NCI-H1930 (cell line): ENCODE data around the gene NAT9.

Experiments used
- DNase-seq, 2 experiments: peaks; one replicate each; lab custom pipeline; 2025; lab: John Stamatoyannopoulos, UW

Gene NAT9

GRCh38 chr17:74805591-74805991, 29.4 kb upstream of the NAT9 start:
- no peak for DNase-seq

- DNase-seq, result no peak
Observed at GRCh38 chr17:74804683-74805082, 28.5 kb upstream of the NAT9 start.

- no peak for DNase-seq
Observed at GRCh38 chr17:74803971-74804370, 27.8 kb upstream of the NAT9 start.

- no peak for DNase-seq
Observed at GRCh38 chr17:74803388-74803930, 27.3 kb upstream of the NAT9 start.

GRCh38 chr17:74801896-74802295, 25.8 kb upstream of the NAT9 start:
- no peak for DNase-seq

- no peak for DNase-seq
Observed at GRCh38 chr17:74800531-74800930, 24.4 kb upstream of the NAT9 start.

GRCh38 chr17:74799097-74799496, 23.0 kb upstream of the NAT9 start:
- DNase-seq, result no peak

- DNase-seq, result no peak
Observed at GRCh38 chr17:74798239-74798707, 22.1 kb upstream of the NAT9 start.

- no peak for DNase-seq
Observed at GRCh38 chr17:74797824-74798223, 21.7 kb upstream of the NAT9 start.

GRCh38 chr17:74796866-74797265, 20.7 kb upstream of the NAT9 start:
- DNase-seq, result no peak

- no peak for DNase-seq
Observed at GRCh38 chr17:74796211-74796610, 20.1 kb upstream of the NAT9 start.

- DNase-seq, result no peak
Observed at GRCh38 chr17:74795327-74796020, 19.3 kb upstream of the NAT9 start.

GRCh38 chr17:74792586-74793105, 16.5 kb upstream of the NAT9 start:
- DNase-seq, result no peak

GRCh38 chr17:74790161-74791058, 14.3 kb upstream of the NAT9 start:
- DNase-seq, result no peak

- DNase-seq, result no peak
Observed at GRCh38 chr17:74786431-74787055, 10.4 kb upstream of the NAT9 start.

- DNase-seq, result no peak
Observed at GRCh38 chr17:74785981-74786360, 9.8 kb upstream of the NAT9 start.

GRCh38 chr17:74785096-74785980, 9.2 kb upstream of the NAT9 start:
- no peak for DNase-seq

GRCh38 chr17:74784125-74784810, 8.1 kb upstream of the NAT9 start:
- no peak for DNase-seq

- DNase-seq, result no peak
Observed at GRCh38 chr17:74782571-74782970, 6.4 kb upstream of the NAT9 start.

GRCh38 chr17:74780443-74781238, 4.5 kb upstream of the NAT9 start:
- no peak for DNase-seq
